ENCODE results near the gene ANP32B. TPM values are rescaled to one million over a fixed set of nuclear protein-coding genes. Genes with fewer than 3 reads are reported as not detected.
"Not testable (repeated sequence)": the region's sequence is repeated elsewhere in the genome, so short reads cannot be mapped to it uniquely, and the experiment has no call there.

ANP32B gene
- total and polyA plus RNA-seq, 12 donors: 13.4 to 156 (median 66.0) TPM

- 79 to 90% (median 86%) methylated on average over 1 of the region's 1 CpG for WGBS, 4 donors
- intact Hi-C loops (cut with DNase I): no loop called here
- no peaks in the 10 kb centered on the region for H3K9me3 ChIP-seq (replicated peaks in 1 of 3)
- no peak overlapping the region for H3K4me3 ChIP-seq
- H3K27ac ChIP-seq: no peak overlapping the region
- TF ChIP-seq CTCF (IDR thresholded peaks at IDR 0.05) (no peak), POLR2A (IDR thresholded peaks at IDR 0.05) (no peak)
- H3K27me3 ChIP-seq: peaks cover 12% of the 10 kb centered on the region
- H3K36me3 ChIP-seq (replicated peaks in 1 of 2): no peaks in the 10 kb centered on the region
- no peak for DNase-seq
- no peaks in the 10 kb centered on the region for H3K4me1 ChIP-seq (replicated peaks in 1 of 2)
Observed at GRCh38 chr9:97941323-97941722, 41.8 kb upstream of the ANP32B start.

- H3K9me3 ChIP-seq (replicated peaks in 1 of 3): no peaks in the 10 kb centered on the region
- H3K27me3 ChIP-seq: peaks cover 12% of the 10 kb centered on the region
- H3K27ac ChIP-seq: no peak overlapping the region
- intact Hi-C loops (cut with DNase I): no loop called here
- TF ChIP-seq CTCF (IDR thresholded peaks at IDR 0.05) (no peak), POLR2A (IDR thresholded peaks at IDR 0.05) (no peak)
- no peak overlapping the region for H3K4me3 ChIP-seq
- no peaks in the 10 kb centered on the region for H3K4me1 ChIP-seq (replicated peaks in 1 of 2)
- no peak for DNase-seq
- no peaks in the 10 kb centered on the region for H3K36me3 ChIP-seq (replicated peaks in 1 of 2)
Observed at GRCh38 chr9:97943308-97943855, 39.8 kb upstream of the ANP32B start.

GRCh38 chr9:97944612-97945011, 38.5 kb upstream of the ANP32B start:
- TF ChIP-seq CTCF (IDR thresholded peaks at IDR 0.05) (no peak), POLR2A (IDR thresholded peaks at IDR 0.05) (no peak)
- intact Hi-C loops (cut with DNase I): no loop called here
- 76 to 84% (median 78%) methylated on average over 3 of the region's 3 CpGs for WGBS, 4 donors

GRCh38 chr9:97945470-97945869, 37.7 kb upstream of the ANP32B start:
- intact Hi-C loops (cut with DNase I); H3K27me3 ChIP-seq; DNase-seq; H3K4me1 ChIP-seq (replicated peaks in 1 of 2); H3K9me3 ChIP-seq (replicated peaks in 1 of 3); H3K4me3 ChIP-seq; H3K36me3 ChIP-seq (replicated peaks in 1 of 2); H3K27ac ChIP-seq: not testable (repeated sequence)
- WGBS, 4 donors: 61 to 79% (median 75%) methylated on average over 2 of the region's 2 CpGs

More at GRCh38 chr9:97944612-97945011, 38.5 kb upstream of the ANP32B start:
- Histone ChIP-seq H3K4me1 (replicated peaks in 1 of 2) (no peaks in the 10 kb centered on the region), H3K9me3 (replicated peaks in 1 of 3) (no peaks in the 10 kb centered on the region), H3K4me3 (no peak overlapping the region), H3K27ac (no peak overlapping the region), H3K36me3 (replicated peaks in 1 of 2) (no peaks in the 10 kb centered on the region), H3K27me3 (peaks cover 5% of the 10 kb centered on the region)
- DNase-seq: no peak

- H3K27ac ChIP-seq; H3K27me3 ChIP-seq; H3K4me3 ChIP-seq; DNase-seq; H3K9me3 ChIP-seq (replicated peaks in 1 of 3); intact Hi-C loops (cut with DNase I); H3K36me3 ChIP-seq (replicated peaks in 1 of 2); H3K4me1 ChIP-seq (replicated peaks in 1 of 2): not testable (repeated sequence)
- 34 to 80% (median 54%) methylated on average over 2 of the region's 2 CpGs for WGBS, 4 donors
Observed at GRCh38 chr9:97947094-97947493, 36.0 kb upstream of the ANP32B start.

GRCh38 chr9:97950873-97951272, 32.3 kb upstream of the ANP32B start:
- WGBS, 4 donors: 71 to 100% (median 81%) methylated on average over 1 to 5 of the region's 5 CpGs
- H3K4me3 ChIP-seq; H3K27me3 ChIP-seq; H3K4me1 ChIP-seq (replicated peaks in 1 of 2); H3K9me3 ChIP-seq (replicated peaks in 1 of 3); intact Hi-C loops (cut with DNase I); H3K27ac ChIP-seq; DNase-seq; H3K36me3 ChIP-seq (replicated peaks in 1 of 2): not testable (repeated sequence)

Data from adrenal gland (tissue), 12 donors.